ENCODE results near the gene XRCC6.
"Not testable (repeated sequence)": the region's sequence is repeated elsewhere in the genome, so short reads cannot be mapped to it uniquely, and the experiment has no call there.

GRCh38 chr22:41686890-41687289 is 65.8 kb downstream of the XRCC6 start:
- not testable (repeated sequence) for TF ChIP-seq CTCF, POLR2A (IDR thresholded peaks at IDR 0.05)

All from testis (tissue), 2 donors.